Glutamatergic neuron (in vitro differentiated cells): Measurements from ENCODE around the gene PLCL2. TPM values are rescaled to one million over a fixed set of nuclear protein-coding genes. Genes with fewer than 3 reads are reported as not detected.

Experiments used
- DNase-seq: peaks from one replicate; pipeline ENCODE4 v3.0.0; 2022
- H3K27ac Mint-ChIP-seq: one replicate; pipeline ENCODE4 v1.8.0; 2020; ENCODE audit warnings: mild to moderate bottlenecking, mixed read lengths, inconsistent platforms; ENCODE audit not compliant: unreplicated experiment
- H3K27me3 Mint-ChIP-seq: one replicate; pipeline ENCODE4 v1.8.0; 2020; ENCODE audit warnings: mild to moderate bottlenecking, moderate library complexity, mixed read lengths, inconsistent platforms; ENCODE audit not compliant: unreplicated experiment
- H3K36me3 Mint-ChIP-seq: one replicate; pipeline ENCODE4 v1.8.0; 2020; ENCODE audit warnings: mild to moderate bottlenecking, mixed read lengths, inconsistent platforms; ENCODE audit not compliant: unreplicated experiment
- H3K4me1 Mint-ChIP-seq: one replicate; pipeline ENCODE4 v1.8.0; 2020; ENCODE audit warnings: mild to moderate bottlenecking, low read depth, mixed read lengths, inconsistent platforms; ENCODE audit not compliant: unreplicated experiment
- H3K4me3 Mint-ChIP-seq: one replicate; pipeline ENCODE4 v1.8.0; 2020; ENCODE audit warnings: mild to moderate bottlenecking, mixed read lengths, inconsistent platforms; ENCODE audit not compliant: unreplicated experiment
- H3K9me3 Mint-ChIP-seq: one replicate; pipeline ENCODE4 v1.8.0; 2020; ENCODE audit warnings: mild to moderate bottlenecking, moderate library complexity, mixed read lengths, inconsistent platforms; ENCODE audit not compliant: unreplicated experiment
- total RNA-seq: library from RNA; stranded (reverse); fragmentation: NEBNext Ultra II Directional; extraction: Animal tissue kit (Norgen Biotek cat#: 25700); gene quantifications from one replicate; pipeline ENCODE4 v1.2.1, GENCODE V29; 2021; ENCODE audit not compliant: unreplicated experiment
- TF ChIP-seq, protein P1 (sequence below): fragments of 200-600 bp; sonication (generic); IDR thresholded peaks from one replicate; pipeline ENCODE4 v1.5.0; 2021; ENCODE audit not compliant: partially characterized antibody, unreplicated experiment

Gene PLCL2
- total RNA-seq, 1 donor from 2014 or later = 71.1 TPM

DNA sequence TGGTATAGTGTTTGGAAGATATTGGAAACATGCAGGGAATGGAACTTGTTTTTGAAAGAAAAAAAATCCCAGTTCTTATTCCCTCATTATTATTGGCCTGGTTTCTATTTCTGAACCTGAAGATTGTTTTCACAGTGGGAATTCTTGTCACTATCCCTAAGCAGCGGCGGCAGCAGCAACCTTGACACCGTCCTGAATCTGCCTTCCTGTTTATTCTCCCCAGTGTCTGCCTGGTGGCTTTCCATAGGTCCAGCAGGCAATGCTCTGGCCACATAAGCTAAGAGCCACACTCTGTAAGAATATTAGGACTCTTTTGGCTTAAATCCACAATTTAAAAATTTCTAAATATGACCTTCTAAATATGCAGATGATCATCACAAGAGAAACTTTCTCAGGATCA, 178.0 kb downstream of the PLCL2 start:
- Mint-ChIP-seq H3K4me1 (peaks cover 6% of the 10 kb centered on the region), H3K27ac (no peak overlapping the region), H3K4me3 (no peak overlapping the region), H3K36me3 (peaks cover 5% of the 10 kb centered on the region), H3K27me3 (no peaks in the 10 kb centered on the region), H3K9me3 (peaks cover 1% of the 10 kb centered on the region)
- TF ChIP-seq, protein P1, sequence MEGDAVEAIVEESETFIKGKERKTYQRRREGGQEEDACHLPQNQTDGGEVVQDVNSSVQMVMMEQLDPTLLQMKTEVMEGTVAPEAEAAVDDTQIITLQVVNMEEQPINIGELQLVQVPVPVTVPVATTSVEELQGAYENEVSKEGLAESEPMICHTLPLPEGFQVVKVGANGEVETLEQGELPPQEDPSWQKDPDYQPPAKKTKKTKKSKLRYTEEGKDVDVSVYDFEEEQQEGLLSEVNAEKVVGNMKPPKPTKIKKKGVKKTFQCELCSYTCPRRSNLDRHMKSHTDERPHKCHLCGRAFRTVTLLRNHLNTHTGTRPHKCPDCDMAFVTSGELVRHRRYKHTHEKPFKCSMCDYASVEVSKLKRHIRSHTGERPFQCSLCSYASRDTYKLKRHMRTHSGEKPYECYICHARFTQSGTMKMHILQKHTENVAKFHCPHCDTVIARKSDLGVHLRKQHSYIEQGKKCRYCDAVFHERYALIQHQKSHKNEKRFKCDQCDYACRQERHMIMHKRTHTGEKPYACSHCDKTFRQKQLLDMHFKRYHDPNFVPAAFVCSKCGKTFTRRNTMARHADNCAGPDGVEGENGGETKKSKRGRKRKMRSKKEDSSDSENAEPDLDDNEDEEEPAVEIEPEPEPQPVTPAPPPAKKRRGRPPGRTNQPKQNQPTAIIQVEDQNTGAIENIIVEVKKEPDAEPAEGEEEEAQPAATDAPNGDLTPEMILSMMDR = no peak
- no peak for DNase-seq

DNA sequence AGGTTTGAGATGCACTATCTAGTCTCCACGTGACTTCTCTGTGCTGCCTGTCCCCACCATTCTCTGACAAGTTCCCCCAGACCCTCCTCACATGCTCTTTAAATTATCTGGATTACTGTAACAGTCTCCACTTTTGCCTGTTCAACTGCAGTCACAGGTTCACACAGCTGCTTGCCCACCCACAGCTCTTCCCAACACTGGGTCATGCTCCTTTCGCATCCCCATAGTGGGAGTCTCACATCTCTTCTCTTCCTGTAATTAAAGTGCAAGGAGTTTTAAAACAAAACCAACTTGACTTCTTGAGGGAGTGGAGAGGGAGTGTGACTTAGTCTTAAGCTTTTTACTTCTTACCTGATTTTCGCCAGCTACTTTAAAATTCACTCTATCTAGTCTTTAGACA, 178.8 kb downstream of the PLCL2 start:
- H3K4me3 Mint-ChIP-seq = no peak overlapping the region
- no peak for DNase-seq
- H3K4me1 Mint-ChIP-seq = peaks cover 6% of the 10 kb centered on the region
- H3K36me3 Mint-ChIP-seq = peaks cover 5% of the 10 kb centered on the region
- TF ChIP-seq, protein P1 = no peak
- H3K27ac Mint-ChIP-seq = no peak overlapping the region
- H3K27me3 Mint-ChIP-seq = no peaks in the 10 kb centered on the region
- H3K9me3 Mint-ChIP-seq = peaks cover 1% of the 10 kb centered on the region

- H3K9me3 Mint-ChIP-seq = peaks cover 1% of the 10 kb centered on the region
- H3K4me1 Mint-ChIP-seq = peaks cover 17% of the 10 kb centered on the region
- TF ChIP-seq, protein P1 = no peak
- H3K36me3 Mint-ChIP-seq = peaks cover 5% of the 10 kb centered on the region
- DNase-seq = no peak
- no peaks in the 10 kb centered on the region for H3K27me3 Mint-ChIP-seq
- no peak overlapping the region for H3K27ac Mint-ChIP-seq
- no peak overlapping the region for H3K4me3 Mint-ChIP-seq
Measured at GRCh38 chr3:17065315-17065714, 180.6 kb downstream of the PLCL2 start.

GRCh38 chr3:17065881-17066280, 181.1 kb downstream of the PLCL2 start:
- H3K27ac Mint-ChIP-seq = no peak overlapping the region
- H3K27me3 Mint-ChIP-seq = no peaks in the 10 kb centered on the region
- H3K4me1 Mint-ChIP-seq = peaks cover 21% of the 10 kb centered on the region
- H3K4me3 Mint-ChIP-seq = no peak overlapping the region
- peaks cover 4% of the 10 kb centered on the region for H3K9me3 Mint-ChIP-seq
- TF ChIP-seq, protein P1 = no peak
- H3K36me3 Mint-ChIP-seq = peaks cover 5% of the 10 kb centered on the region
- DNase-seq = no peak

- peaks cover 23% of the 10 kb centered on the region for H3K4me1 Mint-ChIP-seq
- H3K27ac Mint-ChIP-seq = peak overlapping the region; percentile 97
- H3K4me3 Mint-ChIP-seq = no peak overlapping the region
- H3K27me3 Mint-ChIP-seq = no peaks in the 10 kb centered on the region
- TF ChIP-seq, protein P1 = no peak
- H3K36me3 Mint-ChIP-seq = peaks cover 5% of the 10 kb centered on the region
- no peak for DNase-seq
- peaks cover 4% of the 10 kb centered on the region for H3K9me3 Mint-ChIP-seq
Measured at GRCh38 chr3:17069754-17070153, 185.0 kb downstream of the PLCL2 start.
